LNCAP (cell line): ENCODE data around the gene COX7A1.

Source experiments
- CTCF ChIP-seq: fragments of 450-650 bp; IDR thresholded peaks from 2 replicates; pipeline ENCODE4 v1.5.1; 2017; ENCODE audit warnings: mild to moderate bottlenecking

Gene COX7A1

GRCh38 chr19:36169084-36169760 lies 17.0 kb upstream of the COX7A1 start:
- no peak for TF ChIP-seq CTCF

- no peak for TF ChIP-seq CTCF
These were observed 11.6 kb upstream of the COX7A1 start for GRCh38 chr19:36163813-36164212.

- no peak for TF ChIP-seq CTCF
These were observed 8.8 kb upstream of the COX7A1 start for GRCh38 chr19:36160821-36161596.

- TF ChIP-seq CTCF = no peak
These were observed 879 bp upstream of the COX7A1 start for GRCh38 chr19:36153126-36153525.

GRCh38 chr19:36152019-36152351 lies 262 bp downstream of the COX7A1 start:
- no peak for TF ChIP-seq CTCF

- no peak for TF ChIP-seq CTCF
These were observed 866 bp downstream of the COX7A1 start for GRCh38 chr19:36151144-36152018.

- no peak for TF ChIP-seq CTCF
These were observed 1.7 kb downstream of the COX7A1 start for GRCh38 chr19:36150586-36150985.
